PFSK-1 (cell line): Measurements from ENCODE around the gene TTL.

Source experiments
- TAF1 ChIP-seq: IDR thresholded peaks from 2 replicates; pipeline ENCODE4 v1.6.1; 2012; ENCODE audit warnings: low read length, control low read depth, borderline replicate concordance; ENCODE audit not compliant: insufficient read depth
- TF ChIP-seq, protein P1 (sequence below), 2 experiments: IDR thresholded peaks; 2 replicates each; pipeline versions ENCODE4 v1.6.1 to v1.8.0; 2011 to 2012; ENCODE audit warnings: low read depth in 2 of 2, low read length in 2 of 2, control low read depth in 1 of 2, inconsistent platforms in 1 of 2, mild to moderate bottlenecking in 1 of 2, moderate library complexity in 1 of 2; ENCODE audit not compliant: insufficient read depth in 1 of 2

- TF ChIP-seq TAF1 = no peak
- TF ChIP-seq, protein P1, sequence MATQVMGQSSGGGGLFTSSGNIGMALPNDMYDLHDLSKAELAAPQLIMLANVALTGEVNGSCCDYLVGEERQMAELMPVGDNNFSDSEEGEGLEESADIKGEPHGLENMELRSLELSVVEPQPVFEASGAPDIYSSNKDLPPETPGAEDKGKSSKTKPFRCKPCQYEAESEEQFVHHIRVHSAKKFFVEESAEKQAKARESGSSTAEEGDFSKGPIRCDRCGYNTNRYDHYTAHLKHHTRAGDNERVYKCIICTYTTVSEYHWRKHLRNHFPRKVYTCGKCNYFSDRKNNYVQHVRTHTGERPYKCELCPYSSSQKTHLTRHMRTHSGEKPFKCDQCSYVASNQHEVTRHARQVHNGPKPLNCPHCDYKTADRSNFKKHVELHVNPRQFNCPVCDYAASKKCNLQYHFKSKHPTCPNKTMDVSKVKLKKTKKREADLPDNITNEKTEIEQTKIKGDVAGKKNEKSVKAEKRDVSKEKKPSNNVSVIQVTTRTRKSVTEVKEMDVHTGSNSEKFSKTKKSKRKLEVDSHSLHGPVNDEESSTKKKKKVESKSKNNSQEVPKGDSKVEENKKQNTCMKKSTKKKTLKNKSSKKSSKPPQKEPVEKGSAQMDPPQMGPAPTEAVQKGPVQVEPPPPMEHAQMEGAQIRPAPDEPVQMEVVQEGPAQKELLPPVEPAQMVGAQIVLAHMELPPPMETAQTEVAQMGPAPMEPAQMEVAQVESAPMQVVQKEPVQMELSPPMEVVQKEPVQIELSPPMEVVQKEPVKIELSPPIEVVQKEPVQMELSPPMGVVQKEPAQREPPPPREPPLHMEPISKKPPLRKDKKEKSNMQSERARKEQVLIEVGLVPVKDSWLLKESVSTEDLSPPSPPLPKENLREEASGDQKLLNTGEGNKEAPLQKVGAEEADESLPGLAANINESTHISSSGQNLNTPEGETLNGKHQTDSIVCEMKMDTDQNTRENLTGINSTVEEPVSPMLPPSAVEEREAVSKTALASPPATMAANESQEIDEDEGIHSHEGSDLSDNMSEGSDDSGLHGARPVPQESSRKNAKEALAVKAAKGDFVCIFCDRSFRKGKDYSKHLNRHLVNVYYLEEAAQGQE (IDR thresholded peaks at IDR 0.05; ENCODE audit: insufficient read depth in 1 of 2, low read depth in 2 of 2, low read length in 2 of 2) = no peak
Measured at GRCh38 chr2:112547333-112547732, 65.4 kb downstream of the TTL start.
